ENCODE measurements around the gene LUC7L2.

LUC7L2 gene

GRCh38 chr7:139430443-139430842, 70.7 kb downstream of the LUC7L2 start:
- no peak for DNase-seq (ENCODE audit: extremely low read depth, insufficient read length)
- no peak for TF ChIP-seq CTCF (IDR thresholded peaks at IDR 0.05; ENCODE audit: insufficient read depth, low read length, poor library complexity, severe bottlenecking)
- Histone ChIP-seq H3K27me3 (replicated peaks; ENCODE audit: control insufficient read depth, insufficient read depth, low read length) (no peaks in the 10 kb centered on the region), H3K4me3 (replicated peaks; ENCODE audit: low read depth, low read length) (no peak overlapping the region), H3K36me3 (ENCODE audit: control insufficient read depth, insufficient read depth, low read length) (peaks cover 2% of the 10 kb centered on the region)

GRCh38 chr7:139431010-139431409, 71.3 kb downstream of the LUC7L2 start:
- Histone ChIP-seq H3K4me3 (replicated peaks; ENCODE audit: low read depth, low read length) (no peak overlapping the region), H3K27me3 (replicated peaks; ENCODE audit: control insufficient read depth, insufficient read depth, low read length) (no peaks in the 10 kb centered on the region), H3K36me3 (ENCODE audit: control insufficient read depth, insufficient read depth, low read length) (no peaks in the 10 kb centered on the region; the same call in 1 of the 2 replicates)
- no peak for TF ChIP-seq CTCF (IDR thresholded peaks at IDR 0.05; ENCODE audit: insufficient read depth, low read length, poor library complexity, severe bottlenecking)
- DNase-seq (ENCODE audit: extremely low read depth, insufficient read length), result no peak

GRCh38 chr7:139431459-139431858, 71.8 kb downstream of the LUC7L2 start:
- H3K27me3 ChIP-seq (replicated peaks; ENCODE audit: control insufficient read depth, insufficient read depth, low read length), result no peaks in the 10 kb centered on the region
- DNase-seq (ENCODE audit: extremely low read depth, insufficient read length), result no peak
- no peaks in the 10 kb centered on the region; the same call in 1 of the 2 replicates for H3K36me3 ChIP-seq (ENCODE audit: control insufficient read depth, insufficient read depth, low read length)
- no peak overlapping the region for H3K4me3 ChIP-seq (replicated peaks; ENCODE audit: low read depth, low read length)
- no peak for TF ChIP-seq CTCF (IDR thresholded peaks at IDR 0.05; ENCODE audit: insufficient read depth, low read length, poor library complexity, severe bottlenecking)

GRCh38 chr7:139436806-139437205, 77.1 kb downstream of the LUC7L2 start:
- Histone ChIP-seq H3K27me3 (replicated peaks; ENCODE audit: control insufficient read depth, insufficient read depth, low read length) (no peaks in the 10 kb centered on the region), H3K4me3 (replicated peaks; ENCODE audit: low read depth, low read length) (no peak overlapping the region), H3K36me3 (ENCODE audit: control insufficient read depth, insufficient read depth, low read length) (no peaks in the 10 kb centered on the region; the same call in 1 of the 2 replicates)
- no peak for DNase-seq (ENCODE audit: extremely low read depth, insufficient read length)
- no peak for TF ChIP-seq CTCF (IDR thresholded peaks at IDR 0.05; ENCODE audit: insufficient read depth, low read length, poor library complexity, severe bottlenecking)

- Histone ChIP-seq H3K4me3 (replicated peaks; ENCODE audit: low read depth, low read length) (no peak overlapping the region), H3K27me3 (replicated peaks; ENCODE audit: control insufficient read depth, insufficient read depth, low read length) (no peaks in the 10 kb centered on the region), H3K36me3 (ENCODE audit: control insufficient read depth, insufficient read depth, low read length) (no peaks in the 10 kb centered on the region; the same call in 1 of the 2 replicates)
- TF ChIP-seq CTCF (IDR thresholded peaks at IDR 0.05; ENCODE audit: insufficient read depth, low read length, poor library complexity, severe bottlenecking), result no peak
- DNase-seq (ENCODE audit: extremely low read depth, insufficient read length), result no peak
Measured at GRCh38 chr7:139439375-139439774, 79.7 kb downstream of the LUC7L2 start.

- no peak for TF ChIP-seq CTCF (IDR thresholded peaks at IDR 0.05; ENCODE audit: insufficient read depth, low read length, poor library complexity, severe bottlenecking)
Measured at GRCh38 chr7:139441961-139442360, 82.3 kb downstream of the LUC7L2 start.

More at GRCh38 chr7:139441961-139442360, 82.3 kb downstream of the LUC7L2 start:
- Histone ChIP-seq H3K4me3 (replicated peaks; ENCODE audit: low read depth, low read length) (no peak overlapping the region), H3K27me3 (replicated peaks; ENCODE audit: control insufficient read depth, insufficient read depth, low read length) (no peaks in the 10 kb centered on the region), H3K36me3 (ENCODE audit: control insufficient read depth, insufficient read depth, low read length) (no peaks in the 10 kb centered on the region)
- DNase-seq (ENCODE audit: extremely low read depth, insufficient read length), result no peak
